Stimulated activated CD4-positive, alpha-beta T cell treated with anti-CD3 and anti-CD28 coated beads, TNF-alpha, amount 100 ng/mL, for 4 hours (primary cell): ENCODE results near the gene PTGER1.
"Not testable (repeated sequence)": the region's sequence is repeated elsewhere in the genome, so short reads cannot be mapped to it uniquely, and the experiment has no call there.

Source experiments
- DNase-seq, 3 experiments: peaks; one replicate each; pipeline ENCODE4 v3.0.0-alpha.2; 2020; ENCODE audit warnings: low read depth in 3 of 3

Gene PTGER1

GRCh38 chr19:14475251-14476073, at the start of gene PTGER1:
TSS of gene PTGER1 (minus strand) at chr19:14475354. CDS start at chr19:14474320, 1,034 bp downstream.
- no peak for DNase-seq

DNA sequence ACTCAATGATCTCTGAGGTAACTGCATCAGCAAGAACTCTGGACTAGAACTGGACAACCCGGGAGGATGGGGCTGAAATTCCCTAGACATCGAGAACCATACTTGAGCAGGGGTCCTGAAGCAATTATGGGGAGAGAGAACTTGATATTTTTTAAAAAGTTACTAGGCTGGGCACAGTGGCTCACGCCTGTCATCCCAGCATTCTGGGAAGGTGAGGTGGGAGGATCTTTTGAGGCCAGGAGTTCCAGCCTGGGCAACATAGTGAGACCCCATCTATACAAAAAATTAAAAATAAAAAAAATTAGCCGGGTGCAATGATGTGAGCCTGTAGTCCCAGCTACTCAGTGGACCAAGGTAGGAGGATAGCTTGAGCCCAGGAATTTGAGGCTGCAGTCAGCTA, 45.4 kb upstream of the PTGER1 start:
- DNase-seq, result no peak

DNA sequence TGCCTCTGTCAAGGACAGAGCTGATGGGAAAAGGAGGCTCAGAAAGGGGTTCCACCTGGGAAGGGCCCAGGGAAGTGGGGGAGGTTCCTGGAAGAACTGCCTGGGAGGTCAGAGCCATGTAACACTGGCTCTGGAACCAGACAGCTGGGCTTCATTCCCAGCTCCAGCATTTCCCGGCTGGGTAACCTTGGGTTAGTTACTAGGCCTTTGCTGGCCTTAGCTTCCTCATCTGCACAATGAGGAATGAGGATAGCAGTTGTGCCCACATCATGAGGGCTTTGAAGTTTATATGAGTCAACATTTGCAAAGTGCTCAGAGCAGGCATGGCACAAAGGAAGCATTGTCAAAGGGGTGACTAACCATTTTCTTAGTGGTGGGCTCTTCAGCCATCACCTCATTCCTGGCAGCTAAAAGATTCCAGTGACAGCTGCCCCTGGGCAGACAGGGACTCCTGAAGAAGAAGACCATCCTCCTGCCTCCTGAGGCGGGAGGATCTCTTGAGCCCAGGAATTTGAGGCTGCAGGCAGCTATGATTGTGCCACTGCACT, 44.8 kb upstream of the PTGER1 start:
- no peak for DNase-seq

GRCh38 chr19:14519245-14519859, 44.2 kb upstream of the PTGER1 start:
- no peak for DNase-seq

DNA sequence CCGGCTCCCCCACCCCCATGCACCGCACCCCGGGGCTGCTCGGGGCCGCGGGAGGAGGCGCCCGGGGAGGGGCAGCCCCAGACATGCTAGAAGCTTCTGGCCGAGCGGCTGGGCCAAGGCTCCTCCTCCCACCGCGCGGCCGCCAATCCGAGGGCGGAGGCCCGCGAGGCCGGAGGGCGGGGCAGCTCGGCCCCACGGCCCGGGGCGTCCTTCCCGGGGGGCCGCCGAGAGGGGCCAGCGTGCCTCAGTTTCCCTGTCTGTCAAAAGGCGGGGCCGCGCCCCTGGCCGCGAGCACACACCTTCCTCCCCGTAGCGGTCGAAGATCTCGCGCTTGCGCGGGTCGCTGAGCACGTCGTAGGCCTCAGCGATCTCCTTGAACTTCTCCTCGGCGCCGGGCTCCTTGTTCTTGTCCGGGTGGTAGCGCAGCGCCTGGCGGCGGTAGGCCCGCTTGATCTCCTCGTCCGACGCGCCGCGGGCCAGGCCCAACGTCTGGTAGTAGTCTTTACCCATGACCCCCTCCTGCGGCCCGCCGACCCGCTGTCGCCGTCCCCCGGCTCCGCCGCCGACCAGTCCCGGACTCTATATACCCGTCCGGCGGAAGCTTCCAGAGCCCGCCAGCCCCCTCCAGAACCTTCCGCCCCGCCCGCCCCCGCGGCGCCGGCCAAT, 42.8 kb upstream of the PTGER1 start, which contains the start of gene DNAJB1:
Gene DNAJB1 (minus strand): TSS at position 558 of the 666 bp plus-strand sequence. CDS start 48 bp downstream, at position 510.
- DNase-seq, result peak; percentile 37 to 55 (median 46)

DNA sequence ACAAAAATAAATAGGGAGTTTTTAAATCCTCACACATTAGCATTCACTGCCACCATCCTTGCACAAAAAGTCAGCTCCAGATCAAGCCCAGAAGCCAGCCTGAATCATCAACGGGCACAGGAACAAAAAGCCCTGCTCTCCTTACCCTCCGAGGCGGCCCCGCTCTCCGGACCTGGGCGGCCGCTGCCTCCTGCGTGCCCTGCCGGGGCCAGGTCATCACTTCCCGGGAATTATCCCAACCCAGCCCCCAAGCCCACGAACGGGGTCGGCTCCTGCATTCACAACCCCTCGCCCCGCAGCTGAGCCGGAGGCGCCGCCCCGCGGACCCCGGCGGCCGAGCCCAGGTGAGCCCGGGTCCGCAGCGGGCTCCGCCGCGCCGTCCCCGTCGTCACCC, 42.3 kb upstream of the PTGER1 start:
- no peak for DNase-seq

DNA sequence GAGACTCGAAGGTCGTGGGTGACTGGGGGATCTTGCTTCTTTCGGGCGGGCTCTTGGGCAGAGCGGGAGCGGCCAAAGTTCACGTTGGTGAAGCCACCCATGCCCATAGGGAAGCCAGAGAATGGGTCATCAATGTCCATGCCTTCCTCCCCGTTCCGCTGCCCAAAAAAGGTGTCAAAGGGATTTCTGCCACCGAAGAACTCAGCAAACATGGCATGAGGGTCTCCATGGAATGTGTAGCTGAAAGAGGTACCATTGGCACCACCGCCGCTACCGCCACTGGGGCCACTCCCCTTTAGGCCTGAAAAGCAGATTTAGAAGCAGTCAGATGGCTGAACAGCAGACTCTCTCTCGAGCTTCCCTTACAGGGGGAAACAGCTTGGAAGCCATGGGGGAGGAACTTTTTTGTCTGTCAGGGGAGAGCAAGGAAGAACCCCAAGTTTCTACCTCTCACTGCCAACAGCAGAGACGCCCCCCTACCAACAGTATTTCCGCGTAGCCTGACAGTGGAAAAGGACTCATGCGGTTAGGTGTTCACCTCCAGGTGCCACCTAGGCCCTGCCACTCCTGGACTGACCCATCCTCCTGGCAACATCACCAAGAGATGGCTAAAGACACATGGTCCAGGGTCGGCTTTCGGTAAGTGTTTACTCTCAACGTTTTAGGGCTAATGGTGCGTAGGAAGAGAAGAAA, 41.7 kb upstream of the PTGER1 start:
- no peak for DNase-seq

DNA sequence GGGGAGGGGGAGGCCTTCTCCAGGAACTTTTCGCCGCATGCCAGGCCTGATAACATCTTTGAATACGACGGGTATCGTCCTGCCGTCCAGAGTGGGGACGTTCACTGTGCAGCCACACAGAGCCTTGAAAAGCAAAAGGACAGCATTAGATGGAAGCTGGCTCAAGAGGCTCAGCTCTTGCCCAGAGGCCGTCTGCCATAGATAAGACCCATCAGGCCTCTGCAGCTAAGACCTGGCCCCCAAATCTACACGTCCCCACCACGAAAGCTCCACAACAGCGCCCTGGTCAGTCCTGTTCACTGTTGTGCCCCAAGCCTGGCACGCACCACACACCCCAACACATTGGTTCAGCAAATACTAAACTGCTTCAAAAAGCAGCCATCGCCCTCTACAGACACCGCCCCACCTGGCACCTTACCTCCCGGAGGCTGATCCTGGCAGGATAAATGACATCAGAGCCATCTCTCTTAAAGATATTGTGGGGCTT, 40.9 kb upstream of the PTGER1 start:
- no peak for DNase-seq

DNA sequence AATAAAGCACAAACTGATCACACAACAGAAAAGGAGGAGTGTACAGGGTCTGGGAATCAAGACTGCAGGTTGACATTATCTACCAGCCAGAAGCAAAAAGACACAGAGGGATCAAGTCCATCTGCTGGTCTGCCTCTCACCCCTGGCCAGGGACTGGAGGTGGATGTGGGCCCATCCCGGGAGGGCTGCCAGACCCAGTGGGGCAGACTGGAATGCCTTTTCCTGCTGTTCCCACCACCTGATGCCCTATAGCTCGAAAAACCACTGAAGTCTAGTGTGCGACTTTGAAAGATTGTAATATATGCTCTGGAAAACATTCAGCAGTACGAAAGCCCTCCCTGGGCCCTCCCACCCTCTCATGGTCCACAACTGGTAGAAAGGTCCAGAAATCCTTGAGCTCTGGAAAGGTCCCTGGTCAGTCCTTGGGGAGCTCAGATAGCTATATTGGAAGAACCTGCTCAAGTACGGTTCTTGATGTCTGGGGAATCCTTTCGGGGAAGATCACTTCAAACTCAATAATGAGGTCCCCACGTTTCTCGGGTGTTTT, 40.4 kb upstream of the PTGER1 start:
- no peak for DNase-seq

- no peak for DNase-seq
Observed at GRCh38 chr19:14514215-14514863, 39.2 kb upstream of the PTGER1 start.

DNA sequence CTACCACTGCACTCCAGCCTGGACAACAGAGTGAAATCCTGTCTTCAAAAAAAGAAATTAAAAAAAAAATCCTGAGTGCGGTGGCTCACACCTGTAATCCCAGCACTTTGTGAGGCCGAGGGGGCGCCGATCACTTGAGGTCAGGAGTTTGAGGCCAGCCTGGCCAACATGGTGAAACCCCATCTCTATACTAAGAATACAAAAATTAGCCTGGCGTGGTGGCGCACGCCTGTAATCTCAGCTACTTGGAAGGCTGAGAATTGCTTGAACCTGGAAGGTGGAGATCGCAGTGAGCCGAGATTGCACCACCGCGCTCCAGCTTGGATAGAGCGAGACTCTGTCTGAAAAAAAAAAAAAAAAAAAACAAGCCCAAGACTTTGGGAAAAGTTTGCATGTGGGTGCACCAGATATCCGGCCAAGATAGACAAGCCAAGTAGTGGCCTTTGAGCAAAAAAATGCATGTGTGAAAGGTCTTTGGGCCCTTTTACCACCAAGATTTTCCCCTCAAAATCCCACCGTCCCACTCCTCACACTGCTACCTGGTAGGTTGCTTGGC, 37.3 kb upstream of the PTGER1 start:
- no peak for DNase-seq

DNA sequence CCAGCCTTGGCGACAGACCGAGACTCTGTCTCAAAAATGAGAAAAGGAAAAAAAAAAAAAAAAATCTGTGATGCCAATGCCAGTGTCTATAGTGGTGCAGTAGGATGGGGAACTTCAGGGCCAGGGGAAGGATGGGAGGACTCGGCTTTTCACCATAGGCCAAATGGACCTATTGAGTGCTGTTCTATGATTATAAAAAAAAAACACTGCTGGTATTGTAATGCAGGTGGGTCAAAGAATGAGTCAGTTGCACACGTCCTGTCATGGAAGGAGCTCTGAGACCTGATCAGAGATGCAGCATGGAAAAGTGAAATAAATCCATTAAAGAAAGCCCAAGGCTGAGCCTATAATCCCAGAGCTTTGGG, 36.1 kb upstream of the PTGER1 start:
- DNase-seq, result no peak

- DNase-seq, result no peak
Observed at GRCh38 chr19:14510311-14511228, 35.4 kb upstream of the PTGER1 start.

DNA sequence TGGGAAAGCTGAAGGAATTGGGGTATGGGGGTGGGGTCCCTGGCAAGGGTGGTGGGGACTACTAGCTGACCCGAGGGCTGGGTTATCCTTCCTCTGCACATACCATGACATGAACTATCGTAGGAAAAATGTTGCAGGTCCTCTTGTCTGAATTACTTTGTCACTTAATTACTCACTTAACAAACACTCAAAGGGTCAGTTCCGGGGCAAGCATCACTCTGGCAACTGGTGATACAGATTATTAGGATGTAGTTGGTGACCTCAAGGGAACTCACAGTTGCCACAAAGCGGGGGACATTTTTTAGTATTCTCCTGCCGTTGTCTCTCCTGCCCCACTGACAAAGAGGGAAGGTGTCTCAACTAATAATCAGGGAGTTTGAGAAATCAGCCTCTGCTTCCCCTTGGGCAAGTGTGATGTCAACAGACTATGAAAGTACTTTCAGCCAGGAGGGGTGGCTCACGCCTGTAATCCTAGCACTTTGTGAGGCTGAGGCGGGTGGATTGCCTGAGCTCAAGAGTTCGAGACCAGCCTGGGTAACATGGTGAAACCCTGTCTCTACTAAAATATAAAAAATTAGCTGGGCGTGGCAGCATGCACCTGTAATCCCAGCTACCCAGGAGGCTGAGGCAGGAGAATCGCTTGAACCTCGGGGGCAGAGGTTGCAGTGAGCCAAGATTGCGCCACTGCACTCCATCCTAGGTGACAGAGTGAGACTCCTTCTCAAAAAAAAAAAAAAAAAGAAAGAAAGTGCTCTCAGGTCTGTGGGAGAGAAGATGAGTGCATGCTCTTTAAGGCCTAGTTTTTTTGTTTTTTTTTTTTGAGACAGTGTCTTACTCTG, 32.8 kb upstream of the PTGER1 start:
- no peak for DNase-seq

- peak in 2 of 3 experiments; percentile 42 to 46 for DNase-seq
Observed at GRCh38 chr19:14505488-14506239, 30.5 kb upstream of the PTGER1 start.

DNA sequence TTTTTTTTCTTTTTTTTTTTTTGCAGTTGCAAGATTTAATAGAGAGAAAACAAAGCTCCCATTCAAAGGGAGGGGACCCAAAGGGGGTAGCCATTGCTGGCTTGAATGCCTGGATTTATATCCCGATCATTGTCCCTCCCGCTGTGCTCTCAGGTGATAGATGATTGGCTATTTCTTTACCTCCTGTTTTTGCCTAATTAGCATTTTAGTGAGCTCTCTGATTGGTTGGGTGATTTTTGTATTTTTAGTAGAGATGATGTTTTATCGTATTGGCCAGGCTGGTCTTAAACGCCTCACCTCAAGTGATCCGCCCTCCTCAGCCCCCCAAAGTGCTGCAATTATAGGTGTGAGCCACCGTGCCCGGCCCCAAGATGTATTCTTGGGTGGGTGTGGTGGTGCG, 29.4 kb upstream of the PTGER1 start:
- not testable (repeated sequence) for DNase-seq

DNA sequence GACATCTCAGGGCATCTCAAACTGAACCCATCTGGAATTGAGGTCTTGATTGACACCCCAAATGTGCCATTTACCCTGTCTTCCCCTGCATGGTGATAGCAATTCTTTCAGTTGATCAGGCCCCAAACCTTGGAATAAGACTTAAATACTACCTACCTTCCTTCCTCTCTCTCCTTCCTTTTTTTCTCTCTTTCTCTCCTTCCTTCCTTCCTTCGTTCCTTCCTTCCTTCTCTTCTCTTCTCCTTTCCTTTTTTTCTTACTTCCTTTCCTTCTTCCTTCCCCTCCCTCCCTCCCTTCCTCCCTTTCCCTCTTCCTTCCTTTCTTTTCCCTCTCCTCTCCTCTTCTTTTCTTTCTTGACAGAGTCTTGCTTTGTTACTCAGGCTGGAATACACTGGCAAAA, 28.1 kb upstream of the PTGER1 start:
- DNase-seq, result no peak
